Embryonic facial prominence (tissue), 1 donor: ENCODE data around the gene TMEM178B.
"Not testable (repeated sequence)": the region's sequence is repeated elsewhere in the genome, so short reads cannot be mapped to it uniquely, and the experiment has no call there.

ENCODE experiments used
- DNase-seq: peaks from one replicate; pipeline ENCODE4 v3.0.0-alpha.2; 2016; ENCODE audit errors: extremely low spot score

TMEM178B gene

GRCh38 chr7:141073641-141074161 is at the start of gene TMEM178B:
TMEM178B (plus strand) TSS chr7:141074064.
- no peak for DNase-seq

DNA sequence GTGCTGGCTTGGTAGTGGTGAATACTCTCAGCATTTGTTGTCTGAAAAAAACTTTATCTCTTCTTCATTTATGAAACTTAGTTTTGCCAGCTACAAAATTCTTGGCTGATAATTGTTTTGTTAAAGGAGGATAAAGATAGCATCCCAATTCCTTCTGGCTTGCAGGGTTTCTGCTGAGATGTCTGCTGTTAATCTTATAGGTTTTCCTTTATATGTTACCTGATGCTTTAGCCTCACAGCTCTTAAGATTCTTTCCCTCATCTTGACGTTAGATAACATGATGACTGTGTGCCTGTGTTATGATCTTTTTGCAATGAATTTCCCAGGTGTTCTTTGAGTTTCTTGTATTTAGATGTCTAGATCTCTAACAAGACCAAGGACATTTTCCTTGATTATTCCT is 49.2 kb upstream of the TMEM178B start:
- no peak for DNase-seq

DNA sequence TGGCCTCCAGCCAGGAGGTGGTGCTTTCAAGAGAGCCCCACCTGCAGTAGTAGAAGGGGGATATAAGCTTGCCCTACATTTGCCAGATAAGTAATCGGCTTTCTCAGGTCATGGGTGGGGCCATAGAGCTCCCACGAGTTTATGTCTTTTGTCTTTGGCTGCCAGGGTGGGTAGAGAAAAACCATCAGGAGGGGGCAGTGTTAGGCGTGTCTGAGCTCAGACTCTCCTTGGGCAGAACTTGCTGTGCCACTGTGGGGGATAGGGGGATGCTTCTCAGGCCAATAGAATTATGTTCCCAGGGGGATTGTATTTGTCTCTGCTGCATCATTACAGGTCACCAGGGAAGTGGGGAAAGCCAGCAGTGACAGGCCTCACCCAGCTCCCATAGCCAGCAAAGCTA is 46.8 kb upstream of the TMEM178B start:
- no peak for DNase-seq

GRCh38 chr7:141028767-141029166 is 45.1 kb upstream of the TMEM178B start:
- DNase-seq: no peak

DNA sequence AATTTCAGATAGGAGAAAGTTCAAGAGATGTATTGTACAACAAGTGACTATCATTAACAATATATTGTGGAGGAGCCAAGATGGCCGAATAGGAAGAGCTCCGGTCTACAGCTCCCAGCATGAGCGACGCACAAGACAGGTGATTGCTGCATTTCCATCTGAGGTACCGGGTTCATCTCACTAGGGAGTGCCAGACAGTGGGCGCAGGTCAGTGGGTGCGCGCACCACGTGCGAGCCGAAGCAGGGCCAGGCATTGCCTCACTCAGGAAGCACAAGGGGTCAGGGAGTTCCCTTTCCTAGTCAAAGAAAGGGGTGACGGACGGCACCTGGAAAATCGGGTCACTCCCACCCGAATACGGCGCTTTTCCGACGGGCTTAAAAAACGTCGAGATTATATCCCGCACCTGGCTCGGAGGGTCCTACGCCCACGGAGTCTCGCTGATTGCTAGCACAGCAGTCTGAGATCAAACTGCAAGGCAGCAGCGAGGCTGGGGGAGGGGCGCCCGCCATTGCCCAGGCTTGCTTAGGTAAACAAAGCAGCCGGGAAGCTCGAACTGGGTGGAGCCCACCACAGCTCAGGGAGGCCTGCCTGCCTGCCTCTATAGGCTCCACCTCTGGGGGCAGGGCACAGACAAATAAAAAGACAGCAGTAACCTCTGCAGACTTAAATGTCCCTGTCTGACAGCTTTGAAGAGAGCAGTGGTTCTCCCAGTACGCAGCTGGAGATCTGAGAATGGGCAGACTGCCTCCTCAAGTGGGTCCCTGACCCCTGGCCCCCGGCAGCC is 41.1 kb upstream of the TMEM178B start:
- DNase-seq: not testable (repeated sequence)

- DNase-seq: not testable (repeated sequence)
These were observed 35.8 kb upstream of the TMEM178B start for GRCh38 chr7:141038100-141038499.

DNA sequence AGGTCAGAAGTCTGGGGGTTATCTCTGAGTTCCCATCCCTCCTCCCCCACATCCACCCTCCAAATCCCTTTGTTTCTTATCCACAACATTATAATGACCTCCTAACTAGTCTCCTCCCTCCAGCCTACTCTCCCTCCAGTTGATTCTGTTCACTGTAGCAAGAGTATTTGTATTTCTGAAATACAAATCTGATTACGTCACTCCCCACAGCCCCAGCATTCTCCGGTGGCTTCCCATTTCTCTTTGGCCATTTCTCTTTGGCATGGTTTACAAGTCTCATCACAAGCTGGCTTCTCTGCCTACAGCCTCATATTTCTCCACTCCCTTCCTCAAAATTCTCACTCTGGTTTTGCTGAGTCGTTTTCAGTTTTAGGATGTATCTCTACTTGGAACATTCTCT is 34.5 kb upstream of the TMEM178B start:
- no peak for DNase-seq

- no peak for DNase-seq
These were observed 31.4 kb upstream of the TMEM178B start for GRCh38 chr7:141042222-141043193.

GRCh38 chr7:141043616-141044015 is 30.2 kb upstream of the TMEM178B start:
- DNase-seq: no peak

- no peak for DNase-seq
These were observed 28.6 kb upstream of the TMEM178B start for GRCh38 chr7:141045126-141045841.

GRCh38 chr7:141045842-141046620 is 27.8 kb upstream of the TMEM178B start:
- no peak for DNase-seq

DNA sequence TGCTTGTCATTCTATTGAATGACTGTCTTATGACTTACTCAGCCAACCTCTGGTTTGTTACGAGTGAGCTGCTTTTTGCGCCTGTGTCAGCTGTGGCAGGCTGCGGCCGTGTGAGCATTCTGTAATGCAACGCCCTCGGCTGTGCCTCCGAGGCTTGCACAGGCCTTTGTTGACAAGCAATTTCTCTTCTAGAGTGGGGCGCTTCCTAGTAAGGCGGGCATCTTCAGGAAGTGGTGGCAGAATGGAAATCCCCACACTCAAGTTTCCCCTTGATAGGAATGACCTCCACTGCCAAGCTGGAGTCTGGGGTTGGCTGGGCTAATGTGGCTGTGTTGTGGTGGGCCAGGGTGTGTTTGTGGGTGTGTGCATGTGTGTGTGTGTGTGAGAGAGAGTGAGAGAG is 20.2 kb upstream of the TMEM178B start:
- no peak for DNase-seq

DNA sequence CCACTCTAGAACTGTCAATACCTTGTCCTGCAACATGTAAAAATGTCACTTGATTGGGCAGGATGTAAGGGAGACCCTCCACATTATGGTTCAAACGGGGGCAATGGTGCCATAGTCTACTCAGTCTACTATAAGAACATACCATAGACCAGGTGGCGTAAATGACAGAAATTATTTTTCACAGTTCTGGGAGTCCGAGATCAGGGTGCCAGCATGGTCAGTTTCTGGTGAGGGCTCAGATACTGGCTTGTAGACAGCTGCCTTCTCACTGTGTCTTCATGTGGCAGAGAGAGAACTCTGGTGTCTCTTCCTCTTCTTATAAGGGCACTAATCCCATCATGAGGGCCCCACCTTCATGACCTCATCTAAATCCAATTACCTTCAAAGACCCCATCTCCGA is 18.7 kb upstream of the TMEM178B start:
- DNase-seq: no peak

- DNase-seq: no peak
These were observed 16.1 kb upstream of the TMEM178B start for GRCh38 chr7:141057788-141058187.

- DNase-seq: not testable (repeated sequence)
These were observed 6.0 kb upstream of the TMEM178B start for GRCh38 chr7:141067856-141068255.

DNA sequence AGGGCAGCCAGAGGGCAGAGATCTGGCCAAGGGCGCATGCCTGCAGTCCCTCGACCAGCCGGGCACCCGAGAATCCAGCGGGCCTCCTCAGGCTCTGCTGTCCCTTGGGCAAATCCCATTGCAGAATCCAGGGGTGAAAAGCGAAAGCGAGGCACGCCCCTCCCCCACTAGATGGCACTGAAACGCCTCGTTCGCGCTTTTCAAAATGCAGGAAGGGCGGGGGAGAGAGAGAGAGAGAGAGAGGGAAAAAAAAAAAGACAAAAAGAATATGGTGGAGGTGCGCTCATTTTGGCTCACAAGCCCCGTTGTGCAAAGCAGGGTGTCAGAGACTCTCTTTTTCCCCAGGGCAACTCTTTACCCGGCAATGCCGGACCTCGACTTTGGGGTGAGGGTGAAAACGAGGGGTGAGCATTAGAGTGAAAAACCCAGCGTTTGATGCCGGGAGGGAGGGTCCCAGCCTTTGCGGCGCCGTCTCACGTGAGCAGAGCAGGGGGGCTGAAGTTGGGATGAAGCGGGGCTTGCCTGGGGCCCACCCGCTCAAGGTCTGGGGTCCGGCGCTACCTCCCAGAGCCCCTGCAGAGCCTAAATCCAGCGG is 2.5 kb upstream of the TMEM178B start:
- no peak for DNase-seq

DNA sequence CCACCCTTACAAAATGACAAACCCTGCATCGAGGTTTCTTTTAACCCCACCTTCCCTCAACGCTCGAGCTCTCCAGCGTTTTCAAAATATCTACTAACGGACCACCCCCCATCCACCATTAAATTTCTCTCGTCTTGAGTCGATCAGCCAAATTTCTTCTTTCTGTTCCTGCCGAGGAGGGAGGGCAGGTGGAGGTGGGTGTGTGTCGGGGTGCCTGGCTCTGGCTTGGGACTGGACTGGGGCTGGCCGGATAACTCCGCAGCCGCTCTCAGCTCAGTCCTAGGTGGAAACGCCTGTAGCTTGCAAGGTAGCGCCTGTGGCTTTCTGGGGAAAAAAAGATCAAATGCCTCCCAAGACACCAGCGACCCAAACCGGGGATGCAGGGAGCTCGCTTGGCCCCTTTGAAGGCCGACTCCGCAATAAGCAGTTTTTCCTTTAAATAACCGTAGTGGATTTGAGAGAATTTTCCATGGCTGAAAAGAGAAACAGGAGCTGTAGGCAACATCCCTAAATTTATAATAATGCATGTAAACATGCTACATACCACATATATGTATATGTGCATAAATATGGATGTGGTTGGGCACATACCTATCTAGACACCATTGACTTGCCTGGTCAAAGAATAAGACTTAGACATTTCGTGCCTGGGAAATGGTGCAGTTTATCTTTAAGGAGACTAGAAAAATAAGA is 1.9 kb upstream of the TMEM178B start:
- DNase-seq: no peak

GRCh38 chr7:141072548-141073172 is 1.2 kb upstream of the TMEM178B start:
- no peak for DNase-seq

GRCh38 chr7:141073173-141073640 is 657 bp upstream of the TMEM178B start:
- DNase-seq: no peak
